Measurements from ENCODE around the gene SLC5A9. TPM values are rescaled to one million over a fixed set of nuclear protein-coding genes. Genes with fewer than 3 reads are reported as not detected.
"Not testable (repeated sequence)": the region's sequence is repeated elsewhere in the genome, so short reads cannot be mapped to it uniquely, and the experiment has no call there.

Gene SLC5A9
- total RNA-seq, 1 donor from 2014 or later = 13.3 TPM

GRCh38 chr1:48266576-48266975 is 44.1 kb downstream of the SLC5A9 start:
- no peak for DNase-seq (ENCODE audit: low spot score in 2 of 2)
- no peaks in the 10 kb centered on the region for H3K27me3 ChIP-seq
- H3K4me3 ChIP-seq = no peak overlapping the region
- no peaks in the 10 kb centered on the region for H3K9me3 ChIP-seq
- intact Hi-C loops (cut with DNase I) = no loop called here
- no peak for TF ChIP-seq CTCF (IDR thresholded peaks at IDR 0.05)
- no peak overlapping the region for H3K27ac ChIP-seq
- peaks cover 4% of the 10 kb centered on the region in 2 donors for H3K4me1 ChIP-seq
- no peaks in the 10 kb centered on the region for H3K36me3 ChIP-seq

- intact Hi-C loops (cut with DNase I); H3K27me3 ChIP-seq; DNase-seq (ENCODE audit: low spot score in 2 of 2); H3K4me1 ChIP-seq; H3K4me3 ChIP-seq; H3K27ac ChIP-seq; H3K36me3 ChIP-seq; H3K9me3 ChIP-seq: not testable (repeated sequence)
Measured at GRCh38 chr1:48277437-48277836, 54.9 kb downstream of the SLC5A9 start.

- H3K4me1 ChIP-seq; H3K27me3 ChIP-seq; DNase-seq (ENCODE audit: low spot score in 2 of 2); H3K36me3 ChIP-seq; H3K27ac ChIP-seq; intact Hi-C loops (cut with DNase I); H3K4me3 ChIP-seq; H3K9me3 ChIP-seq: not testable (repeated sequence)
Measured at GRCh38 chr1:48282329-48282728, 59.8 kb downstream of the SLC5A9 start.

GRCh38 chr1:48284696-48285420 is 62.3 kb downstream of the SLC5A9 start:
- H3K4me3 ChIP-seq; H3K4me1 ChIP-seq; H3K27ac ChIP-seq; H3K9me3 ChIP-seq; intact Hi-C loops (cut with DNase I); H3K27me3 ChIP-seq; H3K36me3 ChIP-seq; DNase-seq (ENCODE audit: low spot score in 2 of 2): not testable (repeated sequence)

GRCh38 chr1:48285525-48285924 is 63.0 kb downstream of the SLC5A9 start:
- Histone ChIP-seq H3K36me3 (no peaks in the 10 kb centered on the region), H3K27me3 (no peaks in the 10 kb centered on the region)
- intact Hi-C loops (cut with DNase I) = no loop called here

GRCh38 chr1:48291421-48291820 is 68.9 kb downstream of the SLC5A9 start:
- H3K4me3 ChIP-seq = no peak overlapping the region
- H3K27me3 ChIP-seq = no peaks in the 10 kb centered on the region
- no peak for TF ChIP-seq CTCF (IDR thresholded peaks at IDR 0.05)
- no peaks in the 10 kb centered on the region for H3K36me3 ChIP-seq
- intact Hi-C loops (cut with DNase I) = no loop called here
- no peaks in the 10 kb centered on the region for H3K9me3 ChIP-seq
- H3K27ac ChIP-seq = no peak overlapping the region
- no peak for DNase-seq (ENCODE audit: low spot score in 2 of 2)
- H3K4me1 ChIP-seq = no peaks in the 10 kb centered on the region

More at GRCh38 chr1:48285525-48285924, 63.0 kb downstream of the SLC5A9 start:
- Histone ChIP-seq H3K4me3 (no peak overlapping the region), H3K9me3 (peaks cover 0 to 4% of the 10 kb centered on the region in 2 donors), H3K4me1 (no peaks in the 10 kb centered on the region), H3K27ac (no peak overlapping the region)
- no peak for DNase-seq (ENCODE audit: low spot score in 2 of 2)
- TF ChIP-seq CTCF (IDR thresholded peaks at IDR 0.05) = no peak

GRCh38 chr1:48292706-48293105 is 70.2 kb downstream of the SLC5A9 start:
- no peaks in the 10 kb centered on the region for H3K9me3 ChIP-seq
- H3K27me3 ChIP-seq = no peaks in the 10 kb centered on the region
- no peak for DNase-seq (ENCODE audit: low spot score in 2 of 2)
- no peak for TF ChIP-seq CTCF (IDR thresholded peaks at IDR 0.05)
- H3K4me3 ChIP-seq = no peak overlapping the region
- no peak overlapping the region for H3K27ac ChIP-seq
- no peaks in the 10 kb centered on the region for H3K4me1 ChIP-seq
- no peaks in the 10 kb centered on the region for H3K36me3 ChIP-seq
- intact Hi-C loops (cut with DNase I) = no loop called here

- H3K36me3 ChIP-seq; H3K4me3 ChIP-seq; H3K27me3 ChIP-seq; DNase-seq (ENCODE audit: low spot score in 2 of 2); H3K4me1 ChIP-seq; H3K9me3 ChIP-seq; intact Hi-C loops (cut with DNase I); H3K27ac ChIP-seq: not testable (repeated sequence)
Measured at GRCh38 chr1:48294094-48294493, 71.6 kb downstream of the SLC5A9 start.

All from ascending aorta (tissue), 2 donors.